MCF 10A (cell line): ENCODE results near the gene GNLY. TPM values are rescaled to one million over a fixed set of nuclear protein-coding genes. Genes with fewer than 3 reads are reported as not detected.

Source experiments
- BruUV-seq: library from RNA; stranded (reverse); fragments of 400-500 nt; replicated peaks from 2 replicates; lab custom pipeline; 2021; lab: Mats Ljungman, UMichigan
- CTCF ChIA-PET: fragments of 300-600 bp; sonication (Branson Sonifier 250); formaldehyde crosslinking; extraction: SDS; loops from one replicate; lab custom pipeline; 2021; ENCODE audit warnings: antibody characterized with exemption, inconsistent platforms; lab: Yijun Ruan, JAX
- POLR2A ChIA-PET: fragments of 300-600, 350-650 bp; sonication (Branson Sonifier 250); formaldehyde crosslinking; extraction: SDS; loops from one replicate; lab custom pipeline; 2020; ENCODE audit warnings: antibody characterized with exemption, inconsistent platforms; lab: Yijun Ruan, JAX
- DNase-seq: peaks from one replicate; pipeline ENCODE4 v3.0.0-alpha.2; 2018; ENCODE audit not compliant: unreplicated experiment
- H3K27ac Mint-ChIP-seq: one replicate; pipeline ENCODE4 v1.8.0; 2022; ENCODE audit warnings: mild to moderate bottlenecking, low read depth, mixed read lengths; ENCODE audit not compliant: unreplicated experiment
- H3K27me3 Mint-ChIP-seq: one replicate; pipeline ENCODE4 v1.8.0; 2022; ENCODE audit warnings: mixed read lengths; ENCODE audit not compliant: insufficient read depth, unreplicated experiment
- H3K36me3 Mint-ChIP-seq: one replicate; pipeline ENCODE4 v1.8.0; 2022; ENCODE audit warnings: mild to moderate bottlenecking, moderate library complexity, mixed read lengths; ENCODE audit not compliant: insufficient read depth, unreplicated experiment
- H3K4me1 Mint-ChIP-seq: one replicate; pipeline ENCODE4 v1.8.0; 2022; ENCODE audit warnings: mixed read lengths; ENCODE audit not compliant: insufficient read depth, unreplicated experiment
- H3K4me3 Mint-ChIP-seq: one replicate; pipeline ENCODE4 v1.8.0; 2022; ENCODE audit warnings: mild to moderate bottlenecking, moderate library complexity, mixed read lengths; ENCODE audit not compliant: unreplicated experiment
- H3K9me3 Mint-ChIP-seq: one replicate; pipeline ENCODE4 v1.8.0; 2022; ENCODE audit warnings: mixed read lengths; ENCODE audit not compliant: unreplicated experiment
- intact Hi-C: fragments of 100-400 bp; cut with micrococcal nuclease; formaldehyde crosslinking; loops from 2 replicates; pipeline ENCODE4 v1.14.1; 2022
- total RNA-seq: library from RNA; stranded (reverse); gene quantifications from 2 replicates; pipeline ENCODE4 v1.2.3, GENCODE V29; 2022
- TF ChIP-seq, protein P1 (sequence below): fragments of 200-600 bp; IDR thresholded peaks from one replicate; pipeline ENCODE4 v1.8.0; 2022; ENCODE audit warnings: antibody characterized with exemption, mild to moderate bottlenecking; ENCODE audit not compliant: unreplicated experiment

Gene GNLY
- total RNA-seq, 1 experiment from 2014 or later: not detected

DNA sequence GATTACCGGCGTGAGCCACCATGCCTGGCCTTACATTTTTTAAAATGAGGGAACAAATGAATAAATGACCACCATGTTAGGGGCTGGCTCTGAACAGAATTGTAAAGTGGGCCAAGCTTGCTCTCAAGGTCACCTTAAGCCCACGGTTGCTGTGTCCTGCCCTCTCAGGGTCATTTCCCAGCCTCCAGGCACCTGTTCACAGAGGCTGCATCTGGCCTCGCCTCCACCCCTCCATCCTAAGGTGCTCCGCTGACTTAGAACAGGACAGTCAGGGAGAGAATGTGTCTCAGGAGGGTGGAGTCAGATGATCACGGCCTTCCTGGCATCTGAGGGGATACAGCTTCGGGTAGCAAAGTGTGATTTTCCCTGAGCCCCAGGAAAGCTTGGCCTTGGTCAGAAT is 33.4 kb upstream of the GNLY start:
- BruUV-seq: no TSS peak
- H3K36me3 Mint-ChIP-seq: peaks cover 11% of the 10 kb centered on the region

DNA sequence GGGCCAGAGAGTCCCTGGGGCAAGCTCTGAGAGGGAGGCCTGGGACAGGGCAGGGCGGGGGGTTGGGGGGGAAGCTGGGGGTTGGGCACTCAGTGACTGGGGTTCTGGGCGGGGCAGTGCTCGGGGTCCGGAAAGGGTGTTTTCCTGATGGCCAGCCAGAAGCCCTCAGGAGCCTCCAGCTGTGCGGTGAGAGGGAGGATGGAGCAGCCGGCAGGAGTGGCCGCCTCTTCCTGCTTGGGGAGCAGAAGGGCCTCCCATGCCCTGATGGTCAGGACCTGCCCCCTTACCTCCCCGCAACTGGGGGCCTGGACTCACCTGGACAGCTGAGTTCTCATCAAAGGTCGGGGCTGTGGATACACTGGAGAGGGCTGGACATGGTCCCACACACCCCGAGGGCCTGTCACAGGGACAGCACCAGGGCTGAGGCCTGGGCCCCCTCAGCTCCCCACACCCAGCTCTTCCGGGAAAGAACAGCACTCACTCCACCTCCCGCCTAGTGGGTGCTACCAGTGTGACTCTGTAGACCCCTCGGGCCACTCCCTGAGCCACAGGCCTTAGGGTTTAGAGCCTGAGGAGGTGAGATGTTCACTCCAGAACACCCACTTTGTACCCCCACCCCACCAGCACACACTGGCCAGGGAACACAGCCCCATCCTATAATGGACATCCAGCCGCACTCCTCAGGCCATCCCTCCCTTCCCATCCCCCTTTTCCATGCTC is 32.9 kb upstream of the GNLY start:
- no peaks in the 10 kb centered on the region for H3K9me3 Mint-ChIP-seq
- peaks cover 11% of the 10 kb centered on the region for H3K36me3 Mint-ChIP-seq
- no peaks in the 10 kb centered on the region for H3K27me3 Mint-ChIP-seq
- CTCF ChIA-PET: interaction anchor here (0.8 to 3.6 kb wide), 3 partner anchors 13 to 418 kb away, joined by 3 to 11 read pairs (median 4); no protein-coding TSS in a partner anchor
- no peak for DNase-seq
- TF ChIP-seq, protein P1, sequence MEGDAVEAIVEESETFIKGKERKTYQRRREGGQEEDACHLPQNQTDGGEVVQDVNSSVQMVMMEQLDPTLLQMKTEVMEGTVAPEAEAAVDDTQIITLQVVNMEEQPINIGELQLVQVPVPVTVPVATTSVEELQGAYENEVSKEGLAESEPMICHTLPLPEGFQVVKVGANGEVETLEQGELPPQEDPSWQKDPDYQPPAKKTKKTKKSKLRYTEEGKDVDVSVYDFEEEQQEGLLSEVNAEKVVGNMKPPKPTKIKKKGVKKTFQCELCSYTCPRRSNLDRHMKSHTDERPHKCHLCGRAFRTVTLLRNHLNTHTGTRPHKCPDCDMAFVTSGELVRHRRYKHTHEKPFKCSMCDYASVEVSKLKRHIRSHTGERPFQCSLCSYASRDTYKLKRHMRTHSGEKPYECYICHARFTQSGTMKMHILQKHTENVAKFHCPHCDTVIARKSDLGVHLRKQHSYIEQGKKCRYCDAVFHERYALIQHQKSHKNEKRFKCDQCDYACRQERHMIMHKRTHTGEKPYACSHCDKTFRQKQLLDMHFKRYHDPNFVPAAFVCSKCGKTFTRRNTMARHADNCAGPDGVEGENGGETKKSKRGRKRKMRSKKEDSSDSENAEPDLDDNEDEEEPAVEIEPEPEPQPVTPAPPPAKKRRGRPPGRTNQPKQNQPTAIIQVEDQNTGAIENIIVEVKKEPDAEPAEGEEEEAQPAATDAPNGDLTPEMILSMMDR: no peak
- H3K4me1 Mint-ChIP-seq: peaks cover 4% of the 10 kb centered on the region
- H3K4me3 Mint-ChIP-seq: no peak overlapping the region
- no peak overlapping the region for H3K27ac Mint-ChIP-seq
- intact Hi-C loops: no loop called here
- BruUV-seq: no TSS peak
- POLR2A ChIA-PET: interaction anchor here (0.6 to 0.7 kb wide), 2 partner anchors 48 to 118 kb away, joined by 3 read pairs; no protein-coding TSS in a partner anchor

More for the DNA sequence above, 33.4 kb upstream of the GNLY start:
- ChIA-PET CTCF (interaction anchor here (0.7 to 3.6 kb wide), 5 partner anchors 12 to 419 kb away, joined by 3 to 12 read pairs (median 4); no protein-coding TSS in a partner anchor), POLR2A (interaction anchor here (0.6 kb wide), 1 partner anchor 118 kb away, joined by 3 read pairs; no protein-coding TSS in a partner anchor)
- intact Hi-C loops: no loop called here
- no peak for DNase-seq
- Mint-ChIP-seq H3K27ac (no peak overlapping the region), H3K4me1 (peaks cover 4% of the 10 kb centered on the region), H3K9me3 (no peaks in the 10 kb centered on the region), H3K4me3 (no peak overlapping the region), H3K27me3 (no peaks in the 10 kb centered on the region)
- TF ChIP-seq, protein P1: no peak

DNA sequence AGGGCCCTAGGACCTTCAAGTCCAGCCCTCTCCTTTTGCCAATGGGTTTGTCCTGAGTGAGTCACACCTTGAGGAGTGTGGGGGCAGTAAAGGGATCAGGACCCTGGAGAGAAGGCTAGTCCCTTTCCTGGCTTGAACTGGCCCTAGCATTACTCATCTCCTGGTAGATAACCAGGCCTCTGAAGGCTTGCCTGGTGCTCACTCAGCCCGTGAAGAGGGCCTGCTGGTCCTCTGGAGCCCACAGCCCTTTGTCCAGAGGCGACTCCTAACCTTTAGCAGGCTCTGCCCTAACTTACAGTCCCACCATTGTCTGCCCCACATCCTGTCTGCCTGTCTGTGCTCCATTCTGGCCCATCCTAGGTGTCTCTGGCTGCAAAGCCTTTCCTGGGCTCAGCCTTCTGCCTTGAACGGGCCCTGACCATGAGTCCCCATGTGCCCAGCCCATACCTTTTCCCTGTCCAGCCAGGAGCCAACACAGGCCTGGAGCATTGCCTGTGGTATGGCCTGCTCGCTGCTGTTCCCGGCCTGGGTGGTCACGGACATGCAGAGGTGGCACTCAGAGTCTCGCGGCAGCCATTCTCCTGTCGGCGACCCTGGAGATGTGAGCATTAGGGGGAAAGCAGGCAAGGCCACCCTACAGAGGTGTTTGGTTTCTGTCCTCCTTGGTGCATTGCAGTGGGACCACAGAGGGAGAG is 31.1 kb upstream of the GNLY start:
- intact Hi-C loops: no loop called here
- peaks cover 11% of the 10 kb centered on the region for H3K36me3 Mint-ChIP-seq
- POLR2A ChIA-PET: no interaction called here
- peak; percentile 97 for DNase-seq
- H3K4me1 Mint-ChIP-seq: peaks cover 4% of the 10 kb centered on the region
- H3K9me3 Mint-ChIP-seq: no peaks in the 10 kb centered on the region
- BruUV-seq: no TSS peak
- no peak overlapping the region for H3K4me3 Mint-ChIP-seq
- CTCF ChIA-PET: no interaction called here
- no peak overlapping the region for H3K27ac Mint-ChIP-seq
- TF ChIP-seq, protein P1: no peak
- no peaks in the 10 kb centered on the region for H3K27me3 Mint-ChIP-seq
